Stomach (tissue), 9 donors: ENCODE results near the gene CREB5. TPM values are rescaled to one million over a fixed set of nuclear protein-coding genes. Genes with fewer than 3 reads are reported as not detected.

Experiments used
- DNase-seq, 2 donors: peaks; one replicate each; pipeline versions ENCODE4 v3.0.0 to v3.0.0-alpha.2; 2013 to 2019
- H3K27ac ChIP-seq, 5 donors: fragments of 200-600 bp in 4 of 5; sonication (generic) in 4 of 5; one replicate each; pipeline ENCODE4 v1.5.1; 2013 to 2019; ENCODE audit warnings: mild to moderate bottlenecking in 1 of 5, moderate library complexity in 1 of 5
- H3K27me3 ChIP-seq, 3 donors: fragments of 200-600 bp; sonication (generic); one replicate each; pipeline ENCODE4 v1.5.1; 2017 to 2019; ENCODE audit warnings: mixed run types in 1 of 3
- H3K36me3 ChIP-seq, 4 donors: fragments of 200-600 bp; sonication (generic); 1 replicate in 3 of 4; 2 replicates in 1 of 4; pipeline ENCODE4 v1.5.1; 2016 to 2019
- H3K4me1 ChIP-seq, 4 donors: fragments of 200-600 bp; sonication (generic); one replicate each; pipeline ENCODE4 v1.5.1; 2016 to 2019
- H3K4me3 ChIP-seq, 4 donors: fragments of 200-600 bp; sonication (generic) in 3 of 4; one replicate each; pipeline ENCODE4 v1.5.1; 2016 to 2019; ENCODE audit warnings: mild to moderate bottlenecking in 1 of 4
- H3K9me3 ChIP-seq, 4 donors: fragments of 200-600 bp; sonication (generic); one replicate each; pipeline ENCODE4 v1.5.1; 2016 to 2019
- EP300 ChIP-seq: sonication (generic); formaldehyde crosslinking; IDR thresholded peaks from one replicate; pipeline ENCODE4 v1.6.1; 2017; ENCODE audit warnings: antibody characterized with exemption
- POLR2A ChIP-seq, 4 donors: fragments of 450-650 bp; IDR thresholded peaks; one replicate each; pipeline ENCODE4 v1.6.1; 2016; ENCODE audit warnings: antibody characterized with exemption in 4 of 4, control low read depth in 2 of 4, mild to moderate bottlenecking in 1 of 4, moderate library complexity in 1 of 4
- POLR2AphosphoS5 ChIP-seq, 3 donors: sonication (generic); formaldehyde crosslinking; IDR thresholded peaks; one replicate each; pipeline ENCODE4 v1.6.1; 2016; ENCODE audit warnings: antibody characterized with exemption in 3 of 3
- WGBS, 5 donors: extraction: QIAGEN DNeasy Blood & Tissue Kit in 3 of 5; methylation state at CpG; one replicate each; pipeline versions ENCODE4 v1.1.5 to v1.1.7; 2013 to 2018; 5-methylcytosine and 5-hydroxymethylcytosine counted together
- intact Hi-C: fragments of 100-400 bp; cut with DNase I; formaldehyde crosslinking; loops from one replicate; pipeline ENCODE4 v1.15.1; 2023; ENCODE audit warnings: low total_unique reads
- polyA plus RNA-seq, 3 donors: library from polyadenylated mRNA; stranded (reverse); fragments of 200-250 nt; gene quantifications; one replicate each; pipeline ENCODE4 v1.2.3, GENCODE V29; 2013
- total RNA-seq, 5 donors: library from RNA; depleted of rRNA; stranded (reverse); fragments of >200 nt; gene quantifications; one replicate each; pipeline versions ENCODE4 v1.1.0 to v1.2.3, GENCODE V29; 2014 to 2016
- TF ChIP-seq, protein P1 (sequence below), 7 experiments: fragments of 450-650 bp in 4 of 7; fragments of 200-600 bp in 3 of 7; sonication (generic) in 3 of 7; IDR thresholded peaks; one replicate each; pipeline ENCODE4 v1.5.1; 2016 to 2019; ENCODE audit warnings: antibody characterized with exemption in 7 of 7, control low read depth in 2 of 7, mild to moderate bottlenecking in 1 of 7
- donor health status: healthy with polysubstance abuse.
- donor health status: Bipolar disorder and iron deficiency.
- donor health status: healthy.

CREB5 gene
- total and polyA plus RNA-seq, 8 donors: 0.68 to 30.3 (median 1.5) TPM; not detected in 1

DNA sequence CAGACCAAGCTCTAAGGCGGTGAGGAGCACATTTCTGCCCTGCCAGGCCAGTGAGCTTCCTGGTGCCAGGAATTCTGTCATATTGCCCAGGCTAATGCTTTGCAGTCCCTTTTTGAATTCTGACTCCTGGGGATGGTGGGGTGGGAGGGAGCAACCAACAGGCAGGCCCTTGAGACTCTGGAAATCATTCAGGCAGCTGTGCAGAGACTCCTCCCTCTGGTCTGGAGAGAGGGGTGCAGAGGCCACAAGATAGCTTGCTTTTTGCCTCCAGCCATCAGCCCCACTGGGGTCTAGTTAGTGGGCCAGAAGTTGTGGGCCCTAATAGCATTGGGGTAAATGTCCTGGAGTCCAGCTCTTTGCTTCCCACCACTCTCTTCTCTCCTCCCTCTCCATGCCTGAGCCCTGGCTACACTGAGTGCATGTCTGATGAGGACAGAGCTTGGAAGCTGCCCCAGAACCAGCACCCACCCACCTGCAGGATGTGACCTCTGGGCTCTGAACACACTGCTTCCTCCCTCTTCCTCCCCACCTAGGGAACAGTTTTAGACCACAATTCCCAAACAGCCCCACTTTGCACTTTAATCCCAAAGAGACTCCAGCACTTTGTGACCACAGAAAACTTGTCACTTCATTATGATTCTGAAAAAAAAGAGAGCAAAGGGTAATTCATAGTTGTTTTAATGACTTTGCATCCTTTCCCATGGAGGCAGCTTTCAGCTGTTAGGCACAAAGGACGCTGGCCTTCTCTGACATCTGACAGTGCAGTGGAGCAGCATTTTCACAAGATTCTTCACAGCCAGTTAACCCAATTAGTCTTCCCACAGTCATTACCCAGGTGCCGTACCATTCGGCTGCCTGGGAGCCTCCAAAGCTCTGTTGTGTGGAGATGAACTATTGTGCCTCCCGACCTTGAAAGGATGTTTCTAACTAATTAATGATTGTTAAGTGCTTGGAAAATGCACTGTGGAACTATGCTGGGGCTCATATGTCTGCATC, 283.3 kb downstream of the CREB5 start:
- H3K4me3 ChIP-seq: no peak overlapping the region
- no peaks in the 10 kb centered on the region for H3K27me3 ChIP-seq
- H3K27ac ChIP-seq: no peak overlapping the region
- intact Hi-C loops: no loop called here
- no peaks in the 10 kb centered on the region for H3K9me3 ChIP-seq
- TF ChIP-seq, protein P1, sequence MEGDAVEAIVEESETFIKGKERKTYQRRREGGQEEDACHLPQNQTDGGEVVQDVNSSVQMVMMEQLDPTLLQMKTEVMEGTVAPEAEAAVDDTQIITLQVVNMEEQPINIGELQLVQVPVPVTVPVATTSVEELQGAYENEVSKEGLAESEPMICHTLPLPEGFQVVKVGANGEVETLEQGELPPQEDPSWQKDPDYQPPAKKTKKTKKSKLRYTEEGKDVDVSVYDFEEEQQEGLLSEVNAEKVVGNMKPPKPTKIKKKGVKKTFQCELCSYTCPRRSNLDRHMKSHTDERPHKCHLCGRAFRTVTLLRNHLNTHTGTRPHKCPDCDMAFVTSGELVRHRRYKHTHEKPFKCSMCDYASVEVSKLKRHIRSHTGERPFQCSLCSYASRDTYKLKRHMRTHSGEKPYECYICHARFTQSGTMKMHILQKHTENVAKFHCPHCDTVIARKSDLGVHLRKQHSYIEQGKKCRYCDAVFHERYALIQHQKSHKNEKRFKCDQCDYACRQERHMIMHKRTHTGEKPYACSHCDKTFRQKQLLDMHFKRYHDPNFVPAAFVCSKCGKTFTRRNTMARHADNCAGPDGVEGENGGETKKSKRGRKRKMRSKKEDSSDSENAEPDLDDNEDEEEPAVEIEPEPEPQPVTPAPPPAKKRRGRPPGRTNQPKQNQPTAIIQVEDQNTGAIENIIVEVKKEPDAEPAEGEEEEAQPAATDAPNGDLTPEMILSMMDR (IDR thresholded peaks at IDR 0.05): no peak
- TF ChIP-seq EP300: no peak
- TF ChIP-seq POLR2AphosphoS5 (IDR thresholded peaks at IDR 0.05): no peak
- TF ChIP-seq POLR2A (IDR thresholded peaks at IDR 0.05): no peak
- no peaks in the 10 kb centered on the region for H3K36me3 ChIP-seq
- peaks cover 0 to 11% (median under 1%) of the 10 kb centered on the region in 4 donors for H3K4me1 ChIP-seq
- DNase-seq: no peak
- WGBS, 5 donors: 76 to 86% (median 79%) methylated on average over 5 of the region's 5 CpGs

DNA sequence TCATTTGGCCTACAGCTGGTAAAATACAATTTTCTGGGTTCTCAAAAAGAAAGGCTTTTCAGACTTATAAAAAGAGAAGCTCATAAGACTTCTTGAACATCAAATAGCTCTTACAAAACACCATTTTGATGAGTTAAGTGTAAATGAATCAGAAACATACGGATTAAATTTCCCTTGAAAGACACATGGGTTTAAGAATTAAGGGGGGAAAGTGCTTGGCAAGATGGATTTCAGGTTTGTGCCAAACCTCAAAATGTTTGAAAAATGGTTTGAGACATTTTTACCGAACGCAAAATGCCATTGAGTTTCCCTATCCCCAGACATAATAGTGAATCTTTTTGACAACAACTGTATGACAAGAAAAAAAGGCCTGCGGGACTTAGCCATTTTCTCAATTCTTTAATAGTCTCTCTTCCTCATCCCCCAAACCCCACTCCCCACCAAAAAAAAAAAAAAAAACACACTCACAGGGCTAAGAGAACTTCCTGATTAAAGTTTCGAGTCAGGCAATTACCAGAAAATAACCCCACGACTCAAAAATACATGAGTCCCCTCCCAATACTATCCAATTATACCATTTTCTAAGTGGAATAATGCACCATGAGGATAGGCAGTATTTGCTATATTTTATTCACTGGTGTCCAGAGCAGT, 285.7 kb downstream of the CREB5 start:
- intact Hi-C loops: no loop called here
- H3K36me3 ChIP-seq: no peaks in the 10 kb centered on the region
- TF ChIP-seq POLR2AphosphoS5 (IDR thresholded peaks at IDR 0.05) (no peak), EP300 (no peak), POLR2A (IDR thresholded peaks at IDR 0.05) (no peak)
- TF ChIP-seq, protein P1 (IDR thresholded peaks at IDR 0.05): no peak
- H3K4me3 ChIP-seq: no peak overlapping the region
- WGBS, 5 donors: 68 to 77% (median 75%) methylated on average over 6 of the region's 6 CpGs
- no peaks in the 10 kb centered on the region for H3K27me3 ChIP-seq
- no peak overlapping the region for H3K27ac ChIP-seq
- peaks cover 0 to 11% (median 4%) of the 10 kb centered on the region in 4 donors for H3K4me1 ChIP-seq
- no peaks in the 10 kb centered on the region for H3K9me3 ChIP-seq
- no peak for DNase-seq

DNA sequence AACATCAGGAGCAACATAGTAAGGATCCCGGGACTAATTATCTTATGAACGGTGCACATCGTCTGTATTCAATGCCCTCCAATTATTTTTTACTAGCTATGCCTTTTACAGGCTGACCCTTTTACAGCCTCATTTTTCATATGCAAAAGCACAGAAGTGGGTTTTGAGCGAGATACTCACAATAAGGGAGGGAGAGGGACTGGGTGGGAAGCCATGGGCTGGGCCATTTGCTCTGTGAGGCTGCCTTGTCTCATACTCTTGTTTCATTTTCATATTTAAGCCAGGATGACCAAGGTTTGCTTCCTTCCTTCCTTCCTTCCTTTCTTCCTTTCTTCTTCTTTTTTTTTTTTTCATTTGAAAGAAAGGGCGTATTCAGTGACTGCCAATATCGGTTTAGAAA, 286.5 kb downstream of the CREB5 start:
- H3K9me3 ChIP-seq: no peaks in the 10 kb centered on the region
- peaks cover 0 to 11% (median 4%) of the 10 kb centered on the region in 4 donors for H3K4me1 ChIP-seq
- no peak for TF ChIP-seq POLR2A (IDR thresholded peaks at IDR 0.05)
- TF ChIP-seq, protein P1 (IDR thresholded peaks at IDR 0.05): no peak
- TF ChIP-seq EP300: no peak
- TF ChIP-seq POLR2AphosphoS5 (IDR thresholded peaks at IDR 0.05): no peak
- no peaks in the 10 kb centered on the region for H3K27me3 ChIP-seq
- H3K4me3 ChIP-seq: no peak overlapping the region
- WGBS, 5 donors: 66 to 77% (median 75%) methylated on average over 6 of the region's 6 CpGs
- no peak overlapping the region for H3K27ac ChIP-seq
- no peaks in the 10 kb centered on the region for H3K36me3 ChIP-seq
- no peak for DNase-seq
- intact Hi-C loops: no loop called here

DNA sequence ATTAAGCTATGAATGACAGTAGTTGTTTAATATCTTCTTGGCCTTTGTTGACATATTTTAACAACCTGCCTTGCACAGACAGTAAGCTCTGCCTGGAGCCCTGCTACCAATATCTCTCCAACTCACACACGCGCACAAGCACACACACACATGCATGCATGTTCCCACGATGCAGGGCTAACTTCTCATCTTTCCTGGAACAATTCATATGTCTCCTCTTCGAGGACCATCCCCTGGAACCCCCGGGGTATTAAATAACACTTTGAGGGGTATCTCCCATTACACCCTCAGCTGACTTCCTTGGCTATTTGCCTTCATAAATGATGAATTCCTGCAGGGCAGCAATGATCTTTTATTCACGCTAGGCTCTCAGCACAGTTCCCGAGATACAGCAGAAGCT, 287.8 kb downstream of the CREB5 start:
- Histone ChIP-seq H3K4me3 (no peak overlapping the region), H3K36me3 (no peaks in the 10 kb centered on the region), H3K27me3 (no peaks in the 10 kb centered on the region), H3K9me3 (no peaks in the 10 kb centered on the region), H3K4me1 (peaks cover 0 to 11% (median 4%) of the 10 kb centered on the region in 4 donors), H3K27ac (no peak overlapping the region)
- intact Hi-C loops: no loop called here
- 72 to 76% (median 74%) methylated on average over 7 of the region's 7 CpGs for WGBS, 5 donors
- DNase-seq: no peak
- TF ChIP-seq, protein P1 (IDR thresholded peaks at IDR 0.05): no peak
- TF ChIP-seq POLR2AphosphoS5 (IDR thresholded peaks at IDR 0.05) (no peak), POLR2A (IDR thresholded peaks at IDR 0.05) (no peak), EP300 (no peak)
